ENCODE results near the gene SRRD.

Gene SRRD

GRCh38 chr22:26453216-26453615 lies 30.5 kb upstream of the SRRD start:
- DNase-seq (ENCODE audit: low read depth), result no peak

- DNase-seq (ENCODE audit: low read depth), result no peak
Measured at GRCh38 chr22:26453812-26454500, 29.7 kb upstream of the SRRD start.

GRCh38 chr22:26457661-26458272 lies 25.9 kb upstream of the SRRD start:
- no peak for DNase-seq (ENCODE audit: low read depth)

- no peak for DNase-seq (ENCODE audit: low read depth)
Measured at GRCh38 chr22:26460202-26460601, 23.5 kb upstream of the SRRD start.

GRCh38 chr22:26461188-26461810 lies 22.4 kb upstream of the SRRD start:
- no peak for DNase-seq (ENCODE audit: low read depth)

- no peak for DNase-seq (ENCODE audit: low read depth)
Measured at GRCh38 chr22:26462051-26462450, 21.6 kb upstream of the SRRD start.

GRCh38 chr22:26462641-26463040 lies 21.0 kb upstream of the SRRD start:
- DNase-seq (ENCODE audit: low read depth), result no peak

GRCh38 chr22:26463101-26463661 lies 20.5 kb upstream of the SRRD start:
- no peak for DNase-seq (ENCODE audit: low read depth)

- DNase-seq (ENCODE audit: low read depth), result no peak
Measured at GRCh38 chr22:26463688-26464087, 20.0 kb upstream of the SRRD start.

- DNase-seq (ENCODE audit: low read depth), result no peak
Measured at GRCh38 chr22:26464312-26464711, 19.4 kb upstream of the SRRD start.

- DNase-seq (ENCODE audit: low read depth), result no peak
Measured at GRCh38 chr22:26466196-26466595, 17.5 kb upstream of the SRRD start.

- DNase-seq (ENCODE audit: low read depth), result no peak
Measured at GRCh38 chr22:26470807-26471206, 12.9 kb upstream of the SRRD start.

- DNase-seq (ENCODE audit: low read depth), result no peak
Measured at GRCh38 chr22:26471522-26471921, 12.2 kb upstream of the SRRD start.

- DNase-seq (ENCODE audit: low read depth), result no peak
Measured at GRCh38 chr22:26474682-26475081, 9.0 kb upstream of the SRRD start.

GRCh38 chr22:26476705-26477340 lies 6.9 kb upstream of the SRRD start:
- no peak for DNase-seq (ENCODE audit: low read depth)

- no peak for DNase-seq (ENCODE audit: low read depth)
Measured at GRCh38 chr22:26477341-26477731, 6.3 kb upstream of the SRRD start.

- no peak for DNase-seq (ENCODE audit: low read depth)
Measured at GRCh38 chr22:26479043-26479791, 4.5 kb upstream of the SRRD start.

GRCh38 chr22:26479792-26480610 lies 3.7 kb upstream of the SRRD start:
- no peak for DNase-seq (ENCODE audit: low read depth)

- no peak for DNase-seq (ENCODE audit: low read depth)
Measured at GRCh38 chr22:26480611-26480932, 3.1 kb upstream of the SRRD start.

- no peak for DNase-seq (ENCODE audit: low read depth)
Measured at GRCh38 chr22:26481112-26481693, 2.5 kb upstream of the SRRD start.

GRCh38 chr22:26481694-26482093 lies 2.0 kb upstream of the SRRD start:
- no peak for DNase-seq (ENCODE audit: low read depth)

Data from stimulated activated CD4-positive, alpha-beta T cell treated with anti-CD3 and anti-CD28 coated beads, Interleukin-2, amount 100 ng/mL, for 4 hours (primary cell).